Measurements from ENCODE around the gene TTLL3. TPM values are rescaled to one million over a fixed set of nuclear protein-coding genes. Genes with fewer than 3 reads are reported as not detected.
"Not testable (repeated sequence)": the region's sequence is repeated elsewhere in the genome, so short reads cannot be mapped to it uniquely, and the experiment has no call there.

The TTLL3 gene
- total RNA-seq, 2 donors from 2014 or later = 24.1 to 88.0 TPM

GRCh38 chr3:9875448-9875847, 65.4 kb downstream of the TTLL3 start:
- no peaks in the 10 kb centered on the region for H3K4me1 ChIP-seq
- H3K9me3 ChIP-seq = no peaks in the 10 kb centered on the region
- ATAC-seq (no peak), DNase-seq (no peak)
- H3K27me3 ChIP-seq = no peaks in the 10 kb centered on the region
- intact Hi-C loops (cut with DNase I) = no loop called here
- H3K27ac ChIP-seq = no peak overlapping the region
- TF ChIP-seq CTCF (IDR thresholded peaks at IDR 0.05) = no peak
- no peak for TF ChIP-seq POLR2A (IDR thresholded peaks at IDR 0.05)
- no peak overlapping the region for H3K4me3 ChIP-seq
- H3K36me3 ChIP-seq (replicated peaks in 1 of 2; ENCODE audit: insufficient read depth in 1 of 2, low read depth in 2 of 2) = no peaks in the 10 kb centered on the region

GRCh38 chr3:9876255-9876654, 66.2 kb downstream of the TTLL3 start:
- H3K36me3 ChIP-seq (replicated peaks in 1 of 2; ENCODE audit: insufficient read depth in 1 of 2, low read depth in 2 of 2); H3K27ac ChIP-seq; H3K27me3 ChIP-seq; DNase-seq; H3K9me3 ChIP-seq; intact Hi-C loops (cut with DNase I); ATAC-seq; H3K4me1 ChIP-seq; H3K4me3 ChIP-seq: not testable (repeated sequence)
- 69 to 80% methylated on average over 4 of the region's 4 CpGs for WGBS, 2 donors

- 86% methylated on average over 12 of the region's 12 CpGs; no CpG with 5 or more reads in 1 of the 2 donors for WGBS, 2 donors
- no peak for DNase-seq
- H3K36me3 ChIP-seq (replicated peaks in 1 of 2; ENCODE audit: insufficient read depth in 1 of 2, low read depth in 2 of 2) = no peaks in the 10 kb centered on the region
These were observed 66.9 kb downstream of the TTLL3 start for GRCh38 chr3:9876991-9877390.

GRCh38 chr3:9878700-9879099, 68.6 kb downstream of the TTLL3 start:
- H3K4me1 ChIP-seq = no peaks in the 10 kb centered on the region
- H3K36me3 ChIP-seq (replicated peaks in 1 of 2; ENCODE audit: insufficient read depth in 1 of 2, low read depth in 2 of 2) = no peaks in the 10 kb centered on the region
- intact Hi-C loops (cut with DNase I) = no loop called here
- TF ChIP-seq CTCF (IDR thresholded peaks at IDR 0.05) = no peak
- TF ChIP-seq POLR2A (IDR thresholded peaks at IDR 0.05) = no peak
- WGBS, 2 donors = 47 to 66% methylated on average over 5 of the region's 5 CpGs
- ATAC-seq = no peak
- no peaks in the 10 kb centered on the region for H3K9me3 ChIP-seq
- H3K4me3 ChIP-seq = no peak overlapping the region
- H3K27ac ChIP-seq = no peak overlapping the region
- DNase-seq = no peak
- H3K27me3 ChIP-seq = no peaks in the 10 kb centered on the region

More at GRCh38 chr3:9876991-9877390, 66.9 kb downstream of the TTLL3 start:
- no peak overlapping the region for H3K27ac ChIP-seq
- H3K9me3 ChIP-seq = no peaks in the 10 kb centered on the region
- no peak for ATAC-seq
- H3K4me1 ChIP-seq = no peaks in the 10 kb centered on the region
- no peaks in the 10 kb centered on the region for H3K27me3 ChIP-seq
- intact Hi-C loops (cut with DNase I) = no loop called here
- TF ChIP-seq CTCF (IDR thresholded peaks at IDR 0.05) (peak in 1 of 7 experiments; percentile 10), POLR2A (IDR thresholded peaks at IDR 0.05) (no peak)
- no peak overlapping the region for H3K4me3 ChIP-seq

GRCh38 chr3:9879830-9880549, 69.9 kb downstream of the TTLL3 start, which contains the start of gene CIDEC:
Gene CIDEC (minus strand): TSS chr3:9880253. CDS start chr3:9878486, 1,767 bp downstream.
- TF ChIP-seq POLR2A (IDR thresholded peaks at IDR 0.05) = no peak
- no peak for TF ChIP-seq CTCF (IDR thresholded peaks at IDR 0.05)
- no peaks in the 10 kb centered on the region for H3K36me3 ChIP-seq (replicated peaks in 1 of 2; ENCODE audit: insufficient read depth in 1 of 2, low read depth in 2 of 2)
- DNase-seq = no peak
- no peak within 1 kb of the TSS for H3K27ac ChIP-seq
- no peaks in the 10 kb centered on the region for H3K4me1 ChIP-seq
- no peaks in the 10 kb centered on the region for H3K9me3 ChIP-seq
- intact Hi-C loops (cut with DNase I) = no loop called here
- H3K4me3 ChIP-seq = no peak within 1 kb of the TSS
- WGBS, 2 donors = 84 to 85% methylated on average over 7 of the region's 7 CpGs
- no peak for ATAC-seq
- H3K27me3 ChIP-seq = no peaks in the 10 kb centered on the region

All from body of pancreas (tissue), 4 donors.